Colonic mucosa (tissue), 4 donors: ENCODE data around the gene TELO2. TPM values are rescaled to one million over a fixed set of nuclear protein-coding genes. Genes with fewer than 3 reads are reported as not detected.
A peak's percentile ranks its signal among the peaks of the same experiment; 100 is the strongest.

ENCODE experiments used
- DNase-seq: peaks from one replicate; pipeline ENCODE4 v3.0.0-alpha.2; 2020
- H3K27ac ChIP-seq: fragments of 200-600 bp; one replicate; pipeline ENCODE4 v1.8.0; 2021
- H3K27me3 ChIP-seq: fragments of 200-600 bp; one replicate; pipeline ENCODE4 v1.8.0; 2021
- H3K36me3 ChIP-seq: fragments of 200-600 bp; one replicate; pipeline ENCODE4 v1.8.0; 2021
- H3K4me1 ChIP-seq: fragments of 200-600 bp; one replicate; pipeline ENCODE4 v1.8.0; 2021; ENCODE audit warnings: mild to moderate bottlenecking
- H3K4me3 ChIP-seq: fragments of 200-600 bp; one replicate; pipeline ENCODE4 v1.8.0; 2021
- H3K9ac ChIP-seq, 2 donors: one replicate each; pipeline ENCODE4 v1.7.0; 2013; ENCODE audit warnings: control low read depth in 2 of 2, low read depth in 2 of 2, low read length in 2 of 2
- H3K9me3 ChIP-seq: fragments of 200-600 bp; one replicate; pipeline ENCODE4 v1.8.0; 2021
- intact Hi-C: fragments of 100-400 bp; cut with DNase I; formaldehyde crosslinking; loops from one replicate; pipeline ENCODE4 v1.14.1; 2022
- total RNA-seq, 2 donors: library from RNA; stranded (reverse); fragmentation: NEBNext Ultra II Directional in 1 of 2; extraction: Animal tissue kit (Norgen Biotek cat#: 25700) in 1 of 2; gene quantifications; one replicate each; pipeline ENCODE4 v1.2.1, GENCODE V29; 2021
- TF ChIP-seq, protein P1 (sequence below): fragments of 200-600 bp; IDR thresholded peaks from one replicate; pipeline ENCODE4 v1.8.0; 2022; ENCODE audit warnings: antibody characterized with exemption, mild to moderate bottlenecking
- donor health status: healthy.
- donor health status: DM: no; HTN: no; CAD: no.
- donor health status: DM: no; HTN: no; CAD: no.

The TELO2 gene
- total RNA-seq, 2 donors from 2014 or later = 18.4 to 76.0 TPM

DNA sequence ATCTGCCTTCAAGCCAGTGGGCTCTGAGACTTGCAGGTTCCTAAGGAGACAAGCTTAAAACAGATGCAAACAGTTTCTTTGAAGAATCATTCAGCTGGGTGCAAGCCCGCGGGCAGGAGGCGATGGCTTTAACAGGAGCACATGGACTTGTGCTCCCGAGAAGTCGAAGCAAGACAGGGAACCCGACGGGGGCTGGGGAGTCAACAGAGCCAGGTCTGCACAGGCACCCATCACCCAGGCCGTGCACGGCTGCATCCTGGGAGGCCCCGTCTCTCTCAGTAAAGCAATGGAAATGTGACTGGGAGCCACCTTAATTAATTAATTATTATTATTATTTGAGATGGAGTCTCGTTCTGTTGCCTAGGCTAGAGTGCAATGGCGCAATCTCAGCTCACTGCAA, 4.1 kb upstream of the TELO2 start:
- no peaks in the 10 kb centered on the region for H3K27me3 ChIP-seq
- H3K4me3 ChIP-seq = no peak overlapping the region
- no peaks in the 10 kb centered on the region for H3K36me3 ChIP-seq
- intact Hi-C loops = no loop called here
- H3K27ac ChIP-seq = no peak overlapping the region
- peaks cover under 1% of the 10 kb centered on the region for H3K4me1 ChIP-seq
- no peak for DNase-seq
- H3K9ac ChIP-seq = no peak overlapping the region
- TF ChIP-seq, protein P1, sequence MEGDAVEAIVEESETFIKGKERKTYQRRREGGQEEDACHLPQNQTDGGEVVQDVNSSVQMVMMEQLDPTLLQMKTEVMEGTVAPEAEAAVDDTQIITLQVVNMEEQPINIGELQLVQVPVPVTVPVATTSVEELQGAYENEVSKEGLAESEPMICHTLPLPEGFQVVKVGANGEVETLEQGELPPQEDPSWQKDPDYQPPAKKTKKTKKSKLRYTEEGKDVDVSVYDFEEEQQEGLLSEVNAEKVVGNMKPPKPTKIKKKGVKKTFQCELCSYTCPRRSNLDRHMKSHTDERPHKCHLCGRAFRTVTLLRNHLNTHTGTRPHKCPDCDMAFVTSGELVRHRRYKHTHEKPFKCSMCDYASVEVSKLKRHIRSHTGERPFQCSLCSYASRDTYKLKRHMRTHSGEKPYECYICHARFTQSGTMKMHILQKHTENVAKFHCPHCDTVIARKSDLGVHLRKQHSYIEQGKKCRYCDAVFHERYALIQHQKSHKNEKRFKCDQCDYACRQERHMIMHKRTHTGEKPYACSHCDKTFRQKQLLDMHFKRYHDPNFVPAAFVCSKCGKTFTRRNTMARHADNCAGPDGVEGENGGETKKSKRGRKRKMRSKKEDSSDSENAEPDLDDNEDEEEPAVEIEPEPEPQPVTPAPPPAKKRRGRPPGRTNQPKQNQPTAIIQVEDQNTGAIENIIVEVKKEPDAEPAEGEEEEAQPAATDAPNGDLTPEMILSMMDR = no peak
- H3K9me3 ChIP-seq = no peaks in the 10 kb centered on the region

DNA sequence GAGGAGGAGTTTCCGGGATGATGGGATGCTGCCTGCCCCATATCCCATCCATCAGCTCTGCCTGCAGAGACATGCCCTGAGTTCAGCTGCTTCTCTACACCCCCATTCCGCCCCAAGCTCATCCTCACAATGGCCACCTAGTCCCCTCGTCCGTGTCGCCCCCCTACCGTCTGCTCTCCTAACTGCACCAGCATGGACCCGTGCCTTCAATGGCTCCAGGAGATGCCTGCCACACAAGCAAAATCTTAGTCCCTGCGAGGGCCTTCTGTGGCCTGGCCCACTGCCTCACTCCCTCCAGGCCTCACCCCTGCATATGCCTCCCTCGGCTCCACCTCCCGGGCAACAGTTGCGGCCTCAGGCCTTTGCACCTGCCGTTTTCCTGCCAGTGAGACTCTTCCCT, 1.8 kb upstream of the TELO2 start:
- Histone ChIP-seq H3K4me1 (peaks cover 8% of the 10 kb centered on the region), H3K36me3 (no peaks in the 10 kb centered on the region), H3K9me3 (no peaks in the 10 kb centered on the region), H3K27ac (no peak overlapping the region), H3K4me3 (no peak overlapping the region), H3K9ac (no peak overlapping the region), H3K27me3 (no peaks in the 10 kb centered on the region)
- no peak for DNase-seq
- intact Hi-C loops = loop anchor here (10.0 kb wide), 1 partner anchor 123 kb away; the partner anchor contains the start of genes CRAMP1 and IFT140
- TF ChIP-seq, protein P1 = no peak

GRCh38 chr16:1492082-1492922, 858 bp upstream of the TELO2 start:
- H3K27me3 ChIP-seq = no peaks in the 10 kb centered on the region
- H3K4me1 ChIP-seq = peaks cover 8% of the 10 kb centered on the region
- H3K27ac ChIP-seq = peak overlapping the region; percentile 73
- TF ChIP-seq, protein P1 = no peak
- H3K9me3 ChIP-seq = no peaks in the 10 kb centered on the region
- peak overlapping the region; percentile 91 for H3K4me3 ChIP-seq
- peak overlapping the region; percentile 24 to 64 for H3K9ac ChIP-seq
- no peak for DNase-seq
- no peaks in the 10 kb centered on the region for H3K36me3 ChIP-seq
- intact Hi-C loops = loop anchor here (10.0 kb wide), 1 partner anchor 122 kb away; the partner anchor contains the start of genes CRAMP1 and IFT140

DNA sequence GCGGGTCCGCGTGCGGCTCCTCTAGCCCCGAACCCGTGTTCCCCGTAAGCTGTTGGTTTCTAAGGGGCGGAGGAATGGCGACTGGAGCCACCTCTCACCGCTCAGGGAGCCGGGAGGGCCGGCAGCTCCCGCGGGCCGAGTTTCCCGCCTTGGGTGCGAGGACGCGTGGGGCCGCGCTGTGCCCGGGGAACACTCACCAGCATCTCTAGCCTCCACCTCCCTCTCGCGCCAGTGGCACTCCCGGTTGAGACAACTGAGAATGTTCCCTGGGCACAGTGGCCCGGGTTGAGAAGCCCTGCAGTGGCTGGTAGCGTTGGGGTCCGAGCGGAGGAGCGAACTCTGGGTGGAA, 560 bp downstream of the TELO2 start:
- H3K36me3 ChIP-seq = no peaks in the 10 kb centered on the region
- H3K9ac ChIP-seq = peak overlapping the region; percentile 73 to 91
- DNase-seq = no peak
- H3K27ac ChIP-seq = no peak overlapping the region
- peak overlapping the region; percentile 91 for H3K4me3 ChIP-seq
- TF ChIP-seq, protein P1 = no peak
- peaks cover 8% of the 10 kb centered on the region for H3K4me1 ChIP-seq
- H3K27me3 ChIP-seq = no peaks in the 10 kb centered on the region
- no peaks in the 10 kb centered on the region for H3K9me3 ChIP-seq
- intact Hi-C loops = loop anchor here (10.0 kb wide), 1 partner anchor 121 kb away; the partner anchor contains the start of genes CRAMP1 and IFT140

DNA sequence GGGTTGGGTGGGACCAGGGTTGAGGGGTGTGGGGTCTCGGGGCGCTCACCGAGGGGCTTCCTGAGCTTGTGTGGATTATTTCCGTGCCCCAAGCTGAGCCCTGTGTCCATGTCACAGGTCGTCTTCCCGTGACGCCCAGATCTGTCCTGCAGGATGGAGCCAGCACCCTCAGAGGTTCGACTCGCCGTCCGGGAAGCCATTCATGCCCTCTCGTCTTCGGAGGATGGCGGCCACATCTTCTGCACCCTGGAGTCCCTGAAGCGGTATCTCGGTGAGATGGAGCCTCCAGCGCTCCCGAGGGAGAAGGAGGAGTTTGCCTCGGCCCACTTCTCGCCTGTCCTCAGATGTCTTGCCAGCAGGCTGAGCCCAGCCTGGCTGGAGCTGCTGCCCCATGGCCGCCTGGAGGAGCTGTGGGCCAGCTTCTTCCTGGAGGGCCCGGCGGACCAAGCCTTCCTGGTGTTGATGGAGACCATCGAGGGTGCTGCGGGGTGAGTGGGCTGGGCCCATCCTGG, 1.0 kb downstream of the TELO2 start:
- Histone ChIP-seq H3K4me1 (peaks cover 8% of the 10 kb centered on the region), H3K9me3 (no peaks in the 10 kb centered on the region), H3K4me3 (peak overlapping the region; percentile 91), H3K27ac (no peak overlapping the region), H3K27me3 (no peaks in the 10 kb centered on the region), H3K9ac (peak overlapping the region; percentile 73 to 91), H3K36me3 (no peaks in the 10 kb centered on the region)
- intact Hi-C loops = loop anchor here (10.0 kb wide), 1 partner anchor 121 kb away; the partner anchor contains the start of genes CRAMP1 and IFT140
- peak; percentile 31 for DNase-seq
- TF ChIP-seq, protein P1 = no peak
